WTC11 (cell line): ENCODE measurements around the gene IFI27L2. TPM values are rescaled to one million over a fixed set of nuclear protein-coding genes. Genes with fewer than 3 reads are reported as not detected.

Experiments used
- ATAC-seq: fragments of 200-7000 bp; cut with Tn5 transposase; 2 replicates; pipeline ENCODE4 v1.10.0; 2021; ENCODE audit warnings: mild to moderate bottlenecking, moderate library complexity
- CTCF ChIA-PET: fragments of 300-600 bp; sonication (Branson Sonifier 250); formaldehyde crosslinking; loops from one replicate; lab custom pipeline; 2021; ENCODE audit warnings: antibody characterized with exemption; lab: Charles Lee
- POLR2A ChIA-PET: fragments of 350-600 bp; sonication (Branson Sonifier 250); formaldehyde crosslinking; loops from one replicate; lab custom pipeline; 2021; ENCODE audit warnings: antibody characterized with exemption; lab: Charles Lee
- DNase-seq: peaks from one replicate; pipeline ENCODE4 v3.0.0; 2021; ENCODE audit warnings: low spot score
- H3K27ac Mint-ChIP-seq: 2 replicates; pipeline ENCODE4 v1.8.0; 2021; ENCODE audit warnings: mixed read lengths
- H3K27me3 Mint-ChIP-seq: 2 replicates; pipeline ENCODE4 v1.8.0; 2021; ENCODE audit warnings: low read depth, mild to moderate bottlenecking, moderate library complexity, mixed read lengths
- H3K36me3 Mint-ChIP-seq: 2 replicates; pipeline ENCODE4 v1.8.0; 2021; ENCODE audit warnings: mixed read lengths
- H3K4me1 Mint-ChIP-seq: 2 replicates; pipeline ENCODE4 v1.8.0; 2022; ENCODE audit warnings: mixed read lengths
- H3K4me3 Mint-ChIP-seq: 2 replicates; pipeline ENCODE4 v1.8.0; 2021; ENCODE audit warnings: mild to moderate bottlenecking, moderate library complexity, mixed read lengths
- H3K9me3 Mint-ChIP-seq: 2 replicates; pipeline ENCODE4 v1.8.0; 2021; ENCODE audit warnings: mixed read lengths
- ATF3 ChIP-seq: sonication (generic); formaldehyde crosslinking; conservative IDR thresholded peaks from 2 replicates; pipeline ENCODE4 v1.8.1; 2022; ENCODE audit warnings: mild to moderate bottlenecking, missing genetic modification reagents
- CREM ChIP-seq: sonication (generic); formaldehyde crosslinking; IDR thresholded peaks from 2 replicates; pipeline ENCODE4 v1.8.1; 2022; ENCODE audit warnings: mild to moderate bottlenecking, missing genetic modification reagents, moderate library complexity
- ETV6 ChIP-seq: sonication (generic); formaldehyde crosslinking; IDR thresholded peaks from 2 replicates; pipeline ENCODE4 v1.8.1; 2022; ENCODE audit warnings: mild to moderate bottlenecking, missing genetic modification reagents
- MXD4 ChIP-seq: fragments of 250-450 bp; sonication (Bioruptor Pico); IDR thresholded peaks from 2 replicates; pipeline ENCODE4 v1.8.0; 2021; ENCODE audit warnings: mild to moderate bottlenecking, moderate library complexity, borderline replicate concordance
- PREB ChIP-seq: sonication (generic); formaldehyde crosslinking; IDR thresholded peaks from 2 replicates; pipeline ENCODE4 v1.8.1; 2022; ENCODE audit warnings: mild to moderate bottlenecking, missing genetic modification reagents, moderate library complexity, borderline replicate concordance
- RELA ChIP-seq: sonication (generic); formaldehyde crosslinking; IDR thresholded peaks from 2 replicates; pipeline ENCODE4 v1.8.1; 2022; ENCODE audit warnings: missing genetic modification reagents, mild to moderate bottlenecking, borderline replicate concordance
- SMAD3 ChIP-seq: sonication (generic); formaldehyde crosslinking; IDR thresholded peaks from 2 replicates; pipeline ENCODE4 v1.8.0; 2022; ENCODE audit warnings: missing genetic modification reagents, mild to moderate bottlenecking, borderline replicate concordance
- TEAD1 ChIP-seq: sonication (generic); formaldehyde crosslinking; IDR thresholded peaks from 2 replicates; pipeline ENCODE4 v1.8.0; 2022; ENCODE audit warnings: mild to moderate bottlenecking, missing genetic modification reagents
- USF1 ChIP-seq: sonication (generic); formaldehyde crosslinking; IDR thresholded peaks from 2 replicates; pipeline ENCODE4 v1.8.0; 2022; ENCODE audit warnings: mild to moderate bottlenecking, missing genetic modification reagents
- ZNF138 ChIP-seq: sonication (generic); formaldehyde crosslinking; conservative IDR thresholded peaks from 2 replicates; pipeline ENCODE4 v1.8.1; 2022; ENCODE audit warnings: mild to moderate bottlenecking, moderate library complexity, missing genetic modification reagents
- ZNF219 ChIP-seq: sonication (generic); formaldehyde crosslinking; IDR thresholded peaks from 2 replicates; pipeline ENCODE4 v1.8.0; 2023; ENCODE audit warnings: missing genetic modification reagents, mild to moderate bottlenecking, borderline replicate concordance
- ZNF232 ChIP-seq: sonication (generic); formaldehyde crosslinking; IDR thresholded peaks from 2 replicates; pipeline ENCODE4 v1.8.0; 2022; ENCODE audit warnings: mild to moderate bottlenecking, missing genetic modification reagents
- ZNF532 ChIP-seq: fragments of 250-450 bp; sonication (Bioruptor Pico); IDR thresholded peaks from 2 replicates; pipeline ENCODE4 v1.9.0; 2021; ENCODE audit warnings: mild to moderate bottlenecking, borderline replicate concordance
- total RNA-seq: library from RNA; stranded (reverse); gene quantifications from 3 replicates; pipeline ENCODE4 v1.2.3, GENCODE V29; 2021
- TF ChIP-seq, protein P1 (sequence below): fragments of 250-450 bp; sonication (Bioruptor Pico); IDR thresholded peaks from 2 replicates; pipeline ENCODE4 v1.8.0; 2021; ENCODE audit warnings: mild to moderate bottlenecking
- TF ChIP-seq, protein P2 (sequence below): fragments of 250-450 bp; sonication (Bioruptor Pico); IDR thresholded peaks from 2 replicates; pipeline ENCODE4 v1.9.0; 2021; ENCODE audit warnings: mild to moderate bottlenecking
- TF ChIP-seq, protein P3 (sequence below): sonication (generic); formaldehyde crosslinking; IDR thresholded peaks from 2 replicates; pipeline ENCODE4 v1.8.1; 2023; ENCODE audit warnings: mild to moderate bottlenecking, moderate library complexity, missing genetic modification reagents

Gene IFI27L2
- total RNA-seq, 1 experiment from 2014 or later, result 22.1 TPM

DNA sequence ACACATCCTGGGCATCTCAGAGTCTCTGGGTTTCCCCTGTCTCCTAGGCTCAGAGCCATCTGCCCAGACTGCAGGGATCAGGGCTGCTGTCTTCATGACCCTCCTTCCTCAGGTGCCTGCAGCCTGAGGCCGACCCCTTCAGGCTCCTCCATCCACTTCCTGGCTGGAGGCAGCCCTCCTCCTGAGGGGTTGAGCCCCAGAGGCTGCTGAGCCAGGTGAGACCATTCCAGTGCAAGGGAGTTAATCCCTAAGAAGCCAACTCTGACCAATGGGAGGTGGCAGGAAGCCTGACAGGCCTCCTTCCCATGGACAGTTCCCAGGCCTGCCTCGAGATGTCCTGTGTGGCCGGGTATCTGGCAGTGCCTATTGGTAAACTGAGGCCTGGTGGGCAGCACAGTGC lies 36.3 kb upstream of the IFI27L2 start (continued):
- TF ChIP-seq ATF3 (CRISPR knock-in tag) (no peak), ZNF219 (CRISPR knock-in tag) (no peak), MXD4 (CRISPR knock-in tag) (no peak), ZNF232 (no peak), ZNF138 (CRISPR knock-in tag) (no peak), CREM (CRISPR knock-in tag) (no peak)

DNA sequence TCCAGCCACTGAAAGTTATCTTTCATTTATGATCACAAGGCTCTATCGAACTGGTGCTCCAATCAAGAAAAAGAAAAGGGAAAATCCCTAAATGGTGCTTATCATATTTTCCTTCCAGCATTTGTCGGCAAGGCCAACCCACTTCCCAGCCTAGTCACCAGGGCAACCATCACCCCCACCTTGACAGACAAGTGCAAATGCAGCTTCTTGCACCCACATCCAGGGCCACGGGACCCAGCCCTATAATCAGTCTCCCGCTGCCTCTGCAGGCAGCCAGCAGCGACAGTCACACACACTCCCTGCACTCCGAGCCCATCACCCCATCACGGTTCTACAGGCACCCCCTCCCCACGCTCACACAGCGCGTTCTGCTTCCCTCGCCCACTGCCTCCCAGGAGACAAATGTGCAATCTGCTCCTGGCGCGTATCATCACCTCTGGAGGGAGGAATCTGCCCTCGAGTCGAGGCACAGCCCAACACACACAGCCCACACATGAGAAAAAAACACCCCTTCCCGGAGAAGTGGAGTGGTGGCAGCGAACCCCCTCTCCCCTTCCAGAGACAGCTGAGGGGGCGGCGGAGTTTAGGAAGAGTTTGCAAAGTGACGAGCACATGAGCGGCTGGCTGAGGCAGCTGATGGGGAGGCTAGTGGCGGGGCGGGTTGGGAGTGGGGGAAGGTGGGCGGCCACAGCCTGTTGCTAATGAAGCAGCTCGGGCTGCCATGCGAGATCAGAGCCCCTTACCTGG lies 35.5 kb upstream of the IFI27L2 start:
- ChIA-PET CTCF (interaction anchor here (0.6 to 3.5 kb wide), 11 partner anchors 9 to 229 kb away, joined by 3 to 28 read pairs (median 5); partner anchors contain the start of gene PPP4R4), POLR2A (interaction anchor here (1.0 kb wide), 1 partner anchor 10 kb away, joined by 6 read pairs; no protein-coding TSS in a partner anchor)
- Mint-ChIP-seq H3K27me3 (peaks cover 4% of the 10 kb centered on the region), H3K27ac (no peak overlapping the region), H3K36me3 (no peaks in the 10 kb centered on the region), H3K9me3 (peaks cover 4% of the 10 kb centered on the region; the same call in 1 of the 2 replicates), H3K4me1 (peaks cover 20% of the 10 kb centered on the region), H3K4me3 (peak overlapping the region; percentile 45)
- DNase-seq (peak; percentile 34), ATAC-seq (peak; percentile 66)
- TF ChIP-seq ETV6 (CRISPR knock-in tag) (no peak), TEAD1 (CRISPR knock-in tag) (no peak), ATF3 (CRISPR knock-in tag) (no peak), USF1 (no peak), ZNF532 (CRISPR knock-in tag) (no peak), RELA (CRISPR knock-in tag) (no peak), SMAD3 (CRISPR knock-in tag) (no peak), PREB (CRISPR knock-in tag) (no peak)
- TF ChIP-seq, protein P1, sequence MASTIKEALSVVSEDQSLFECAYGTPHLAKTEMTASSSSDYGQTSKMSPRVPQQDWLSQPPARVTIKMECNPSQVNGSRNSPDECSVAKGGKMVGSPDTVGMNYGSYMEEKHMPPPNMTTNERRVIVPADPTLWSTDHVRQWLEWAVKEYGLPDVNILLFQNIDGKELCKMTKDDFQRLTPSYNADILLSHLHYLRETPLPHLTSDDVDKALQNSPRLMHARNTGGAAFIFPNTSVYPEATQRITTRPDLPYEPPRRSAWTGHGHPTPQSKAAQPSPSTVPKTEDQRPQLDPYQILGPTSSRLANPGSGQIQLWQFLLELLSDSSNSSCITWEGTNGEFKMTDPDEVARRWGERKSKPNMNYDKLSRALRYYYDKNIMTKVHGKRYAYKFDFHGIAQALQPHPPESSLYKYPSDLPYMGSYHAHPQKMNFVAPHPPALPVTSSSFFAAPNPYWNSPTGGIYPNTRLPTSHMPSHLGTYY, result no peak
- TF ChIP-seq, protein P2, sequence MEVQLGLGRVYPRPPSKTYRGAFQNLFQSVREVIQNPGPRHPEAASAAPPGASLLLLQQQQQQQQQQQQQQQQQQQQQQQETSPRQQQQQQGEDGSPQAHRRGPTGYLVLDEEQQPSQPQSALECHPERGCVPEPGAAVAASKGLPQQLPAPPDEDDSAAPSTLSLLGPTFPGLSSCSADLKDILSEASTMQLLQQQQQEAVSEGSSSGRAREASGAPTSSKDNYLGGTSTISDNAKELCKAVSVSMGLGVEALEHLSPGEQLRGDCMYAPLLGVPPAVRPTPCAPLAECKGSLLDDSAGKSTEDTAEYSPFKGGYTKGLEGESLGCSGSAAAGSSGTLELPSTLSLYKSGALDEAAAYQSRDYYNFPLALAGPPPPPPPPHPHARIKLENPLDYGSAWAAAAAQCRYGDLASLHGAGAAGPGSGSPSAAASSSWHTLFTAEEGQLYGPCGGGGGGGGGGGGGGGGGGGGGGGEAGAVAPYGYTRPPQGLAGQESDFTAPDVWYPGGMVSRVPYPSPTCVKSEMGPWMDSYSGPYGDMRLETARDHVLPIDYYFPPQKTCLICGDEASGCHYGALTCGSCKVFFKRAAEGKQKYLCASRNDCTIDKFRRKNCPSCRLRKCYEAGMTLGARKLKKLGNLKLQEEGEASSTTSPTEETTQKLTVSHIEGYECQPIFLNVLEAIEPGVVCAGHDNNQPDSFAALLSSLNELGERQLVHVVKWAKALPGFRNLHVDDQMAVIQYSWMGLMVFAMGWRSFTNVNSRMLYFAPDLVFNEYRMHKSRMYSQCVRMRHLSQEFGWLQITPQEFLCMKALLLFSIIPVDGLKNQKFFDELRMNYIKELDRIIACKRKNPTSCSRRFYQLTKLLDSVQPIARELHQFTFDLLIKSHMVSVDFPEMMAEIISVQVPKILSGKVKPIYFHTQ (CRISPR knock-in tag), result no peak
- TF ChIP-seq, protein P3, sequence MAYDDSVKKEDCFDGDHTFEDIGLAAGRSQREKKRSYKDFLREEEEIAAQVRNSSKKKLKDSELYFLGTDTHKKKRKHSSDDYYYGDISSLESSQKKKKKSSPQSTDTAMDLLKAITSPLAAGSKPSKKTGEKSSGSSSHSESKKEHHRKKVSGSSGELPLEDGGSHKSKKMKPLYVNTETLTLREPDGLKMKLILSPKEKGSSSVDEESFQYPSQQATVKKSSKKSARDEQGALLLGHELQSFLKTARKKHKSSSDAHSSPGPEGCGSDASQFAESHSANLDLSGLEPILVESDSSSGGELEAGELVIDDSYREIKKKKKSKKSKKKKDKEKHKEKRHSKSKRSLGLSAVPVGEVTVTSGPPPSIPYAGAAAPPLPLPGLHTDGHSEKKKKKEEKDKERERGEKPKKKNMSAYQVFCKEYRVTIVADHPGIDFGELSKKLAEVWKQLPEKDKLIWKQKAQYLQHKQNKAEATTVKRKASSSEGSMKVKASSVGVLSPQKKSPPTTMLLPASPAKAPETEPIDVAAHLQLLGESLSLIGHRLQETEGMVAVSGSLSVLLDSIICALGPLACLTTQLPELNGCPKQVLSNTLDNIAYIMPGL (CRISPR knock-in tag), result no peak
